ENCODE measurements around the gene ACSF3.
A peak's percentile ranks its signal among the peaks of the same experiment; 100 is the strongest.
"Not testable (repeated sequence)": the region's sequence is repeated elsewhere in the genome, so short reads cannot be mapped to it uniquely, and the experiment has no call there.

The ACSF3 gene

DNA sequence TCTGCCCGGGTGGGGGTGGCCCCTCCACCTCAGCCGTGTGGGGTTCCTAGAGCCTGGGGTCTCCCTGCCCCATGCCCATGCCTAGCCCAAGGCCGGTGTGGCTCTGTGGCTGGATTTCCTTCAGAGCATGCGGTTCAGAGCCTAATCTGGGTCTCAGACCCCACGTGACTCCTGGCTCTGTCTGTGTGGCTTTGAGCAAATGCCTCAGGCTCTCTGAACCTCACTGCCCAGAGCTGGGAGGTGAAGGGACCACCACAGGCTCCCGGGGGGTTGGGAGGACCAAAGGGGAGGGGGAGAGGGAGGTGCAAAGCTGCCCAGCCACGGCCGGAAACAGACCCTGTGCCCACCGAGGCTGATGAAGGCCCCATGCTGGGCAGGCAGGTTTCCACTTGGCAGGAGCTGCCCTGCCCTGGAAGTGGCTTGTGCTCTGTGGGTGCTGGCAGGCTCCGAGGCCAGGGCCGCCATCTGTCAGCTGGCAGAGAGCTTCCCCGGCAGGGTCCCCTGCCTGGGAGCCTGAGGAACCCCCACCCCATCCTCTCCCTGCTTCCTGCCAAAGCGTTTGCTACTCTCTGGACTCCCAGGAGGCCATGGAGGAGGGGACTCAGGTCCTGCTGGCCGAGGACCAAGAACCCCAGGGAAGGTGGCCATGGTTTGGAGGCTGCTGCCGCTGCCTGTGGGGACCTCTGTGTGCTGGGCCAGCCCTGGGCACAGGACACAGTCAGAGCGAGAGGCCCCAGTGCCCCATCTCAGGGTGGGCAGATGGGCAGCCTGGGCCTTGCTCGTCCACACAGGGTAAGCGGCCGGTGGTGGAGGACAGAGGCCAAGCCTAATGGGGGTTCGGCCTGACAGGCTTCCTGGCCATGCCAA is 81.9 kb downstream of the ACSF3 start:
- no peak for DNase-seq (ENCODE audit: low spot score)

DNA sequence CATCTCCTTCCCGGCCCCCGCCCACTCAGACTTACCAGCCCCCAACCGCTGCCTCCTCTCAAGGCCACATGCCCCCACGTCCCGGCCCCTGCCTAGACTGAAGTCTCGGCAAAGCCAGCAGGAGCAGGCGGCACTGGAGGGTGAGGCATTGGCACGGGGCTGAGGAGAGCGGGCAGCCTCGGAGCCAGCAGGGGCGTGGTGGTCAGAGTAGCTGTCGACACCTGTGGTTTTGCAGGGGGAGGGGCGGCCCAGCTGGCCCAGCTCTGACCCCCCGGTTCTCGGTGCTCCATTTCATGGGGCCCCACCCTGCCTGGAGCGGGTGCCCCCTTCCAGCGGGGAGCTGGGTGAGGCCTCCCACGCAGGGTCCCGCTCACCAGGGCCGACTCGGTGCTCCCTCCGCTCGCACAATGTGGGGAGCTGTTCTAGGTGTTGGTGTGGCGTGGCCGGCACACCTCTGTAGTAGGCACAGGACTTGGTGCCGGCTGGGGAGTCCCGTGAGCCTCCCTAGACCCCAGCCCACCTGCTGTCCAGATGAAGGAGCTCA is 82.6 kb downstream of the ACSF3 start:
- no peak for DNase-seq (ENCODE audit: low spot score)

DNA sequence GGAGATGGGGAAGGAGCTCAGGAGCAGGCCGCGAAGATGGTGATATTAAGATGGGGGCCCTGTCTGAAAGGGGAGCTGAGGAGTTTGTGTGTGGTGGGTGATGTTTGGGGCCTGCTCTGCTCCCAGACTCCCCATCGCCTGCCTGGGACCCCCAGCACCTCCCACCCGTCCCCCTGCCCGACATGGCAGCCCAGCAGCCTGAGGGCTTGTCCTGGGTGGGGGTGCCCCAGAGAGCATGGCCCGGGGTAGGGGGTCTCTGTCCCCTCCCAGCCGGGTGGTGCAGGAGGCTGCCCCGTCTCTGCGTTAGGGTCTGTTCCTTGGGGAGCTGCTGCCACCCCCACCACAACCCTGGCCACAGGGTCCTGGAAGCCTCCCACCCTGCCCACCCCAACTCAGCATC is 83.1 kb downstream of the ACSF3 start:
- no peak for DNase-seq (ENCODE audit: low spot score)

DNA sequence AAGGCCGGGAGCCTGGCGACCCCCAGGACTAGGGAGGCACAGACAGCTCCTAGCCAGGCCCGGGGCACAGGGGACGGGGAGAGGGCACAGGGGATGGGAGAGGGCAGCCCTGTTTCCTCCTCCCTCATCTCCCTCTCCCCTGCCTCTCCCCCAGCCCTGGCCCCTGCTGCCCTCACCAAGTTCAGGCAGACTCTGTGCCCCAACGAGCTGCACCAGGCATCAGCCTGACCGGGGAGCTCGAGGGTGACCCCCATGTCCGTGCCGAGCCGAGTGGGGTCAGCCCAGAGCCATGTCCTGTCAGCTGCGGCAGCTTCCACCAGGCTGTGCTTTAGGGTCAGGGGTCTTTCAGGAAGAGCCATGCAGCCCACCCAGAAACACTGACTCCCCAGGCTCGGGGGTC is 83.8 kb downstream of the ACSF3 start:
- no peak for DNase-seq (ENCODE audit: low spot score)

DNA sequence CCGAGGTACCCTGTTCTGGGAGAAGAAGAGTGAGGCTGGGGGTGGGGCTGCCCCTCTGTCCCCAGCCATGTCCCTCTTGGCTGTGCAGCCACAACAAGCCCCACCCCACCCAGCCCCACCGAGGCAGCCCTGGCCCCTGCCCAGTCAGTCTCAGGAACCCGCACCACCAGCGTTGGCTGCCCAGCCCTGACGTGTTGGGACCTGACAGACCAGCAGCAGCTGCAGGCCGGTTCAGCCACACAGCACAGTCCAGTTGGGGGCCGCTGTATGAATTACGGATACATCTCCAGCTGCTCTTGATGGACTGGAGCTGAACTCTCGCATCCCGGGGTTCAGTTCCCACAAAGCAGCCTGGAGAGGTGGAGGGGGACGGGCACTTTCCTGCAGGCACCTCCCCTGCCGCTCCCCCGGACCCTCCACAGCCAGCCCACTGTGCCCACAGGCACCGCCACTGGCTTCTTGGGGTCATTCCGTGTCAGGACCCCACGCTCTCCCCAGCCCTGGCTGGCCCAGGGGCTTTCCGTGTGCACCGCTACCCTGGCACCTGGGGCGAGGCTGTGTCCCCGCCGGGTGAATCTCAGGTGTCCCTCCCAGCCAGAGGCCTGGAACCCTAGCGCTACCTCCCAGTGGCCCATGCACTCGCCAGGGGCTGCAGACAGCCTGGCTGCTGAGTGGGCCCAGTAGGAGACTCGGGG is 84.9 kb downstream of the ACSF3 start:
- DNase-seq (ENCODE audit: low spot score), result no peak

DNA sequence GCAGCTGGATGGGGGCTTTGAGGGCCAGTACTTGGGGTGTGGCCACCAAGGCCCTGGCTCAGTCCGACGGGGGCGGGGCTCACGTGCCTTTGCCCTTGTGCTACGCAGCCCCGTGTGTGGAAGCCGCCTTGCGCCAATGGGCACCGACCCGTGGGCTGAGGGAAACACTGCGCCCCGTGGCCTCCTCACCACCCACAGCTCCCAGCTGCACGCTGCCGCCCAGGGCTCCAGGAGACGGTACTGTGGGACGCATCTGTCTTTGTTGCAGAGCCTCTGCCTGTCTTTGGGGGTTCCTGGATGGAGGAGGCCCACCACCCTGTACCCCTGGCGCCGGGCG is 85.5 kb downstream of the ACSF3 start:
- no peak for DNase-seq (ENCODE audit: low spot score)

DNA sequence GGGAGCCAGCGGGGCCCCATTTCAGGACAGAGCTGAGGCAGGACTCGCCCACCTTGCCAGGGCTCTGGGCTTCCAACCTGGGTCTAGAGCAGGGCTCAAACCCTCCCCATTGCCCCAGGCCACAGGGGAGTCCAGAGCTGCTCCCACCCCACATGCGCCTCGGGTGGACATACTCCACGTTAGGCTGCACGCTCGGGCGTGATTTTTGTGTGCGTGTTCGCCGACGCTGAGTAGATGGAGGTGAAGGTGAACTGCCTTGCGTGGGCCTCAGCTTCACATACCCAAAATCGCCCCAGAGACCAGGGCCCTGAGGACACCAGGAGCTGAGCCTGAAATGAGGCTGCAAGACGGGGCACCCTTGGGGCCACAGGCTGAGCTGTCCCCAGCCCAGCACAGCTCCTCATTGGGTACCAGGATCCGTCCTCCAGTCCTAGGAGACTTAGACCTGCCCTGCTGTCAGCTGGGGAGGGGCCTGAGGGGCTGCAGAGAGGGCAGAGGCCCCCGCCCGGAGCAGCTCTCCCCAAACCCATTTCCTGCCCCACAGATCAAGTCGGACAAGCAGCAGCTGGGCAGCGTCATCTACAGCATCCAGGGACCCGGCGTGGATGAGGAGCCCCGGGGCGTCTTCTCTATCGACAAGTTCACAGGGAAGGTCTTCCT is 86.1 kb downstream of the ACSF3 start:
- DNase-seq (ENCODE audit: low spot score), result no peak

DNA sequence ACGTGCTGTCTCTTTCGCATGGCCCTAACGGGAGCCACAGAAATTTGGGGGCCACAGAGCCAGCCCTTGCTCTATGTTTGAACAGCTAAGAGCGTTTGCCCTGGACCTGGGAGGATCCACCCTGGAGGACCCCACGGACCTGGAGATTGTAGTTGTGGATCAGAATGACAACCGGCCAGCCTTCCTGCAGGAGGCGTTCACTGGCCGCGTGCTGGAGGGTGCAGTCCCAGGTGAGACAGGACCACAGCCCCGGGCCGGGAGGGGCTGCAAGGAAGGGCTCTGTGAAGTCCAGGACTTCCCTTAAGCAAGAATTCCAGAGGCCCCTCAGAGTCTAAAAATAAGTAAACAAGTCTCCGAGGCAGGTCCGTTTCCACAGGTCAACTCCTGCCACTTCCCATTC is 89.8 kb downstream of the ACSF3 start:
- DNase-seq (ENCODE audit: low spot score), result no peak

DNA sequence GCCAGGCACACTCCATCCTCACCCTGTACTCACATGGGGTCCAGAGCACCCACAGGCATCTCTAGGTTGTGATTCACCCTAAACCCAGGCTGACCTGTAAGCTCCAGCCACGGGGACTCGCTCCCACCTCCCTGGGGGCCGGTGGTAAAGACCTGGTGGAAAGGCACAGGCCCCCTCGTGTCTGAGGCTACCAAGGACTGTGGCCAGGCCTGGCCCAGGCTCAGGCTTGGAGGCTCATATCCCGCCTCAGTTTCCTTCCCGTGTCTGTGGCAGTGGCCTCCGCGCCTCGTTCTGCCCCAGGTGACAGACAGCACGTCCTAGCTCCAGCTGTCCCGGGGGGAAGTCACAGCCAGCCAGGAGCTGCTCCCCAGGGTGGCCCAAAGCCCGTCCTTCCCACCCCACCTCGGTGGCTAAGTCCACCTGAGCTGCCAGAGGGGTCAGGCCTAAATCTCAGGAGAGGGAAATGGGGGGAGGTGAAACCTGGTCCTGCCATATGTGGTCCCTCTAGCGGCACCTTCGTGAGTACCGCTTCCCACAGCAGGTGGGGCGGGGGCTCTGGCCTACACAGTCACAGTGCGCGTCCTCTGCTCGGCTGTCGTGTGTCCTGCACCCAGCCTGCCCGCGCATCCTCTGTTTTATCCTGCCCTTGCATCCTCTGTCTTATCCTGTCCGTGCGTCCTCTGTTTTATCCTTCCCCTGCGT is 90.5 kb downstream of the ACSF3 start:
- DNase-seq (ENCODE audit: low spot score), result no peak

DNA sequence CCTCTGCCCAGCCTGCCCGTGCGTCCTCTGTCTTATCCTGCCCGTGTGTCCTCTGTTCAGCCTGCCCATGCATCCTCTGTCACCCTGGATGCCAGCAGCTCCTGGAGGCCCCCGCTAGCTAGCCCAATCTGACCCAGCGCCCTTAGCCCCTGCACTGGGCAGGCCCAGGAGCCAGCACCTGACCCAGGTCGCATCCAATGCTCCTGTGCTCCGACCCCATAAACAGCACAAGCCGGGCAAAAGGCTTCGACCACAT is 91.0 kb downstream of the ACSF3 start:
- no peak for DNase-seq (ENCODE audit: low spot score)

DNA sequence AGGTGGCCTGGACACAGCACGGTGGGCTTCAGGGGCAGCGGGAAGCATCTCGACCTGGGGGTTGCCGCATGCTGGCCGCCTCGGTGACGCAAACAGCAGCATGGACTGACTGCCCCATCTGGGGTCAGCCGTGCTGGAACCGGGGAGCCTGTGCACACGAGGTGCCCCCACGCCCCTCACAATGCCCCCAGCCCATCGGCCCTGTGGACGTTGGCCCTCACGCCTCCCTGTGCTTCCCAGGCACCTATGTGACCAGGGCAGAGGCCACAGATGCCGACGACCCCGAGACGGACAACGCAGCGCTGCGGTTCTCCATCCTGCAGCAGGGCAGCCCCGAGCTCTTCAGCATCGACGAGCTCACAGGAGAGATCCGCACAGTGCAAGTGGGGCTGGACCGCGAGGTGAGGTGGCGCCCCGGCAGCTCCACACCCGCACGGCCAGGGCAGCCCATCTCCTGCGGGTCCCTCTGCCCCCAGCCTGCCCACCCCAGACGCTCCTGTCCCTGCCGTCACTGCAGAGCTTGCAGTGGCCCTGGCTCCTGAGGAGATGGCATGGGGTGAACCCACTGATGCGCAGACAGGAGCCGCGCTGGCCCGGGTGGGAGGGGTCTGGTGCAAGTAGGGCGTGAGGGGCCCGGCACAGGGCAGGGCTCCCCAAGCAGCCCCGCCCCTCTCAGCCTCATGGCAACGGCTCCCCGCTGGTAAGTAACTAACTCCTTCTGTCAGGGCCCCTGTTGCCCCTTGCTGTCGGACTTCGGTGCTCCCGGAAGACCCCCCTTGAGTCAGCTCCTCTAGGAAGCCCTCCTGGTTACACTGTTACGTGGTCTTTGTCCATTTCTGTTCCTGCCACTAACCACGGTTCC is 91.5 kb downstream of the ACSF3 start:
- DNase-seq (ENCODE audit: low spot score), result no peak

DNA sequence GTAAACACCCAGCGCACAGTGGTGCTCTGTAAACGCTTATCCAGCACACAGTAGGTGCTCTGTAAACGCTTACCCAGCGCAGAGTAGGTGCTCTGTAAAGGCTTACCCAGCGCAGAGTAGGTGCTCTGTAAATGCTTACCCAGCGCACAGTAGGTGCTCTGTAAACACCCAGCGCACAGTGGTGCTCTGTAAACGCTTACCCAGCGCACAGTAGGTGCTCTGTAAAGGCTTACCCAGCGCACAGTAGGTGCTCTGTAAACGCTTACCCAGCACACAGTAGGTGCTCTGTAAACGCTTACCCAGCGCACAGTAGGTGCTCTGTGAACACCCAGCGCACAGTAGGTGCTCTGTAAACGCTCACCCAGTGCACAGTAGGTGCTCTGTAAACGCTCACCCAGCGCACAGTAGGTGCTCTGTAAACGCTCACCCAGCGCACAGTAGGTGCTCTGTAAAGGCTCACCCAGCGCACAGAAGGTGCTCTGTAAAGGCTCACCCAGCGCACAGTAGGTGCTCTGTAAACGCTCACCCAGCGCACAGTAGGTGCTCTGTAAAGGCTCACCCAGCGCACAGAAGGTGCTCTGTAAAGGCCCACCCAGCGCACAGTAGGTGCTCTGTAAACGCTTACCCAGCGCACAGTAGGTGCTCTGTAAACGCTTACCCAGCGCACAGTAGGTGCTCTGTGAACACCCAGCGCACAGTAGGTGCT is 92.4 kb downstream of the ACSF3 start:
- DNase-seq (ENCODE audit: low spot score), result not testable (repeated sequence)

DNA sequence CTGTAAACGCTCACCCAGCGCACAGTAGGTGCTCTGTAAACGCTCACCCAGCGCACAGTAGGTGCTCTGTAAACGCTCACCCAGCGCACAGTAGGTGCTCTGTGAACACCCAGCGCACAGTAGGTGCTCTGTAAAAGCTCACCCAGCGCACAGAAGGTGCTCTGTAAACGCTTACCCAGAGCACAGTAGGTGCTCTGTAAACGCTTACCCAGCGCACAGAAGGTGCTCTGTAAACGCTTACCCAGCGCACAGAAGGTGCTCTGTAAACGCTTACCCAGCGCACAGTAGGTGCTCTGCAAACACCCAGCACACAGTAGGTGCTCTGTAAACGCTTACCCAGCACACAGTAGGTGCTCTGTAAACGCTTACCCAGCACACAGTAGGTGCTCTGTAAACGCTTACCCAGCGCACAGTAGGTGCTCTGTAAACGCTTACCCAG is 93.0 kb downstream of the ACSF3 start:
- not testable (repeated sequence) for DNase-seq (ENCODE audit: low spot score)

DNA sequence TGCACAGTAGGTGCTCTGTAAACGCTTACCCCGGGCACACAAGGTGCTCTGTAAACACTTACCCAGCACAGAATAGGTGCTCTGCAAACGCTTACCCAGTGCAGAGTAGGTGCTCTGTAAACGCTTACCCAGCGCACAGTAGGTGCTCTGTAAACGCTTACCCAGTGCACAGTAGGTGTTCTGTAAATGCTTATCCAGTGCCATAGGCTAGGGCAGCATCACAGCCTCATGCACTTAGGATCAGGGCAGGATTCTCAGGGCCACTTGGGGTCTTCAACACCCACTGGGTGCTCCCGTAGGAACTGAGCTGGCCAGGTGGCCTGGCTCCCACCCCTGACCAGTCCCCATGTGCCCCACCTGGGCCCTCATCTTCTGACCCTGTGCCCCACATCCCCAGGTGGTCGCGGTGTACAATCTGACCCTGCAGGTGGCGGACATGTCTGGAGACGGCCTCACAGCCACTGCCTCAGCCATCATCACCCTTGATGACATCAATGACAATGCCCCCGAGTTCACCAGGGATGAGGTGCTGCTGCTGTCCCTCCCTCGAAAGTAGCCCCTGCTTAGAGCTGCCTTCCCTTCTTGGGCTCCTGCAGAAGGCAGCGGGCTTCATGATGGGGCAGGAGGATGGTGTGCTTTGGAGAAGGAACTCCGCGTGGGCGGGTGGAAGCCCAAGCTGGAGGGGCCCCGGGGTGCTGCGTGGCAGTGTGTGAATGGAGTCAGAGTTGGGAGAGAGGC is 93.5 kb downstream of the ACSF3 start:
- peak; percentile 72 for DNase-seq (ENCODE audit: low spot score)

DNA sequence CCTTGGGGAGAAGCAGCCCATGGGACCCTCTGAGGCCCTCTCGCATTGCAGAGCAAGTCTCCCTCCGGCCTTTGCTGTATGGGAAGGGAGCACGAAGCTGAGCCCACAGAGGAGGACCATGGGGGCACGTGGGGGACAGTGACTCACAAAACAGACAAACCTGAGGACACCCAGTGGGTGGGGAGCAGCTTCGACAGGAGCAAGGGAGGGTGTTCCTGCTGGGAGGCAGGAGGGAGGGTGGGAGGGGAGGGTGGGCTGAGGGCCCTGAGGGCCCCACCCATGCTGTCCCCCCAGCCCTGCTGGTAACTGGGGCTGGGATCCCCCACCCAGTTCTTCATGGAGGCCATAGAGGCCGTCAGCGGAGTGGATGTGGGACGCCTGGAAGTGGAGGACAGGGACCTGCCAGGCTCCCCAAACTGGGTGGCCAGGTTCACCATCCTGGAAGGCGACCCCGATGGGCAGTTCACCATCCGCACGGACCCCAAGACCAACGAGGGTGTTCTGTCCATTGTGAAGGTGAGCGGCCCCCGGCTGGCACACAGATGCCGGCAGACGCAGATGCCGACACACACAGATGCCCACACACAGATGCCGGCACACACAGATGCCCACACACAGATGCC is 94.2 kb downstream of the ACSF3 start:
- DNase-seq (ENCODE audit: low spot score), result no peak

DNA sequence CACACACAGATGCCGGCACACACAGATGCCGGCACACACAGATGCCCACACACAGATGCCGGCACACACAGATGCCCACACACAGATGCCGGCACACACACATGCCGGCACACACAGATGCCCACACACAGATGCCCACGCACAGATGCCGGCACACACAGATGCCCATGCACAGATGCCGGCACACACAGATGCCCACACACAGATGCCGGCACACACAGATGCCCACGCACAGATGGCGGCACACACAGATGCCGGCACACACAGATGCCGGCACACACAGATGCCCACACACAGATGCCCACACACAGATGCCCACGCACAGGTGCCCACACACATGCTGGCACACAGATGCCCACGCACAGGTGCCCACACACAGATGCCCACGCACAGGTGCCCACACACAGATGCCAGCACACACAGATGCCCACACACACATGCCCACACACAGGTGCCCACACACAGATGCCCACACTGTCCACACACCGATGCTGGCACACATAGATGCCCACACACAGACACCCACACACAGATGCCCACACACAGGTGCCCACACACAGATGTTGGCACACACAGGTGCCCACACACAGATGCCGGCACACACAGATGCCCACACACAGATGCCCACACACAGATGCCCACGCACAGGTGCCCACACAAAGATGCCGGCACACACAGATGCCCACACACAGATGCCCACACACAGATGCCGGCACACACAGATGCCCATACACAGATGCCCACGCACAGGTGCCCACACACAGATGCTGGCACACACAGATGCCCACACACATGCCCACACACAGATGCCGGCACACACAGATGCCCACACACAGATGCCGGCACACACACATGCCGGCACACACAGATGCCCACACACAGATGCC is 95.1 kb downstream of the ACSF3 start:
- DNase-seq (ENCODE audit: low spot score), result not testable (repeated sequence)

DNA sequence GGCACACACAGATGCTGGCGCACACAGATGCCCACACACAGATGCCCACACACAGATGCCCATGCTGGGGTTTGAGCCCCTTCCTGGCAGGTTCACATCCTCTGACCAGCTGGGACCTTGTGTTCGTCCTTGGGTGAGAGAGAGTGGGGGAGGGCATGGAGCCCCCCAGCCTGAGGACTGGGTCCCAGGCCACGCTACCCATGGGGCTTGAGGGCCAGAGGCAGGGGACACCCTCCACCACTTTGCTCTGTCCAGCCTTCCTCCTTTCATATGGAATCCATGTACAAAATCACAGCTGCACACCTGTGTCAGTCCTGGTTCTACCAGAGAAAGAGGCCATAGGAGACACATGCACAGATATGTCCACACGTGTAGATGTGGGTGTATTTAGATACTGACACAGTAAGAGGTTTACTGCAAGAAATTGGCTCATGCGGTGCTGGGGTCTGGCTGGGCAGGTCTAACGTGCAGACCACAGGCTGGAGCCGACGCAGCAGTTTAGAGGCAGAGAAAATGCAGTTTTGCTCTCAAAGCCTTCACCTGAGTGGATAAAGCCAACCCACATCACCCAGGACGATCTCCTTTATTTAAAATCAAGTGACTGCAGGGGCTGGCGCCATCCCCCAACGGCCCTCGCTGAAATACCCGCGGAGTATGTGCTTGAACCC is 95.8 kb downstream of the ACSF3 start:
- no peak for DNase-seq (ENCODE audit: low spot score)

Data from NAMALWA (cell line).